Central memory CD8-positive, alpha-beta T cell (primary cell): ENCODE data around the gene FLYWCH1.
"Not testable (repeated sequence)": the region's sequence is repeated elsewhere in the genome, so short reads cannot be mapped to it uniquely, and the experiment has no call there.

Source experiments
- ATAC-seq: fragments of 150-1000 bp; cut with Tn5 transposase; replicated peaks from 2 replicates; pipeline ENCODE4 v1.10.0; 2022; ENCODE audit warnings: mild to moderate bottlenecking, moderate FRiP score, moderate number of reproducible peaks; ENCODE audit not compliant: poor library complexity, severe bottlenecking; ENCODE audit errors: extremely low read depth
- DNase-seq, 2 donors: peaks; one replicate each; pipeline ENCODE4 v3.0.0; 2021; ENCODE audit warnings: low spot score in 2 of 2
- H3K27ac Mint-ChIP-seq: one replicate; pipeline ENCODE4 v1.8.0; 2022; ENCODE audit warnings: low read depth, mild to moderate bottlenecking, moderate library complexity, mixed read lengths
- H3K27me3 Mint-ChIP-seq: one replicate; pipeline ENCODE4 v1.8.0; 2022; ENCODE audit warnings: mixed read lengths
- H3K36me3 Mint-ChIP-seq: one replicate; pipeline ENCODE4 v1.8.0; 2022; ENCODE audit warnings: mild to moderate bottlenecking, moderate library complexity, mixed read lengths; ENCODE audit not compliant: insufficient read depth
- H3K4me1 Mint-ChIP-seq: one replicate; pipeline ENCODE4 v1.8.0; 2022; ENCODE audit warnings: mixed read lengths
- H3K4me3 Mint-ChIP-seq: one replicate; pipeline ENCODE4 v1.8.0; 2022; ENCODE audit warnings: mild to moderate bottlenecking, moderate library complexity, mixed read lengths
- H3K9me3 Mint-ChIP-seq: one replicate; pipeline ENCODE4 v1.8.0; 2022; ENCODE audit warnings: mixed read lengths

FLYWCH1 gene

GRCh38 chr16:2925951-2926649, 14.4 kb downstream of the FLYWCH1 start:
- no peaks in the 10 kb centered on the region for H3K9me3 Mint-ChIP-seq
- no peaks in the 10 kb centered on the region for H3K27me3 Mint-ChIP-seq
- no peak overlapping the region for H3K27ac Mint-ChIP-seq
- no peak overlapping the region for H3K4me3 Mint-ChIP-seq
- DNase-seq, result no peak
- peaks cover 15% of the 10 kb centered on the region for H3K4me1 Mint-ChIP-seq
- no peak for ATAC-seq
- H3K36me3 Mint-ChIP-seq, result peaks cover 8% of the 10 kb centered on the region

- Mint-ChIP-seq H3K27me3 (no peaks in the 10 kb centered on the region), H3K27ac (peak overlapping the region; percentile 0), H3K4me1 (peaks cover 15% of the 10 kb centered on the region), H3K4me3 (no peak overlapping the region), H3K9me3 (no peaks in the 10 kb centered on the region), H3K36me3 (peaks cover 8% of the 10 kb centered on the region)
- DNase-seq, result no peak
- no peak for ATAC-seq
Measured at GRCh38 chr16:2926650-2926999, 14.9 kb downstream of the FLYWCH1 start.

GRCh38 chr16:2927010-2927646, 15.4 kb downstream of the FLYWCH1 start:
- peak; percentile 80 to 84 for DNase-seq
- no peak overlapping the region for H3K4me3 Mint-ChIP-seq
- ATAC-seq, result peak; percentile 100
- no peaks in the 10 kb centered on the region for H3K27me3 Mint-ChIP-seq
- H3K4me1 Mint-ChIP-seq, result peaks cover 15% of the 10 kb centered on the region
- peaks cover 9% of the 10 kb centered on the region for H3K36me3 Mint-ChIP-seq
- H3K27ac Mint-ChIP-seq, result peak overlapping the region; percentile 0
- no peaks in the 10 kb centered on the region for H3K9me3 Mint-ChIP-seq

GRCh38 chr16:2928151-2928550, 16.4 kb downstream of the FLYWCH1 start:
- not testable (repeated sequence) for H3K27ac Mint-ChIP-seq, DNase-seq, H3K9me3 Mint-ChIP-seq, H3K27me3 Mint-ChIP-seq, H3K4me3 Mint-ChIP-seq, H3K4me1 Mint-ChIP-seq, ATAC-seq
- peaks cover 13% of the 10 kb centered on the region for H3K36me3 Mint-ChIP-seq

GRCh38 chr16:2928796-2929195, 17.1 kb downstream of the FLYWCH1 start:
- ATAC-seq, result no peak
- Mint-ChIP-seq H3K9me3 (no peaks in the 10 kb centered on the region), H3K36me3 (peaks cover 13% of the 10 kb centered on the region), H3K4me3 (no peak overlapping the region), H3K27me3 (no peaks in the 10 kb centered on the region), H3K27ac (no peak overlapping the region), H3K4me1 (peaks cover 9% of the 10 kb centered on the region)
- DNase-seq, result no peak

- Mint-ChIP-seq H3K9me3 (no peaks in the 10 kb centered on the region), H3K36me3 (peaks cover 19% of the 10 kb centered on the region), H3K27ac (no peak overlapping the region), H3K27me3 (no peaks in the 10 kb centered on the region), H3K4me3 (no peak overlapping the region), H3K4me1 (peaks cover 9% of the 10 kb centered on the region)
- ATAC-seq (no peak), DNase-seq (no peak)
Measured at GRCh38 chr16:2929693-2930092, 18.0 kb downstream of the FLYWCH1 start.

- Mint-ChIP-seq H3K27ac (no peak overlapping the region), H3K27me3 (no peaks in the 10 kb centered on the region), H3K4me3 (no peak overlapping the region), H3K36me3 (peaks cover 20% of the 10 kb centered on the region), H3K9me3 (no peaks in the 10 kb centered on the region), H3K4me1 (peaks cover 9% of the 10 kb centered on the region)
- DNase-seq (no peak), ATAC-seq (no peak)
Measured at GRCh38 chr16:2930236-2930635, 18.5 kb downstream of the FLYWCH1 start.

- peaks cover 25% of the 10 kb centered on the region for H3K36me3 Mint-ChIP-seq
- not testable (repeated sequence) for H3K27me3 Mint-ChIP-seq, ATAC-seq, H3K9me3 Mint-ChIP-seq, H3K4me3 Mint-ChIP-seq, H3K4me1 Mint-ChIP-seq, DNase-seq, H3K27ac Mint-ChIP-seq
Measured at GRCh38 chr16:2931231-2931914, 19.6 kb downstream of the FLYWCH1 start.

- no peaks in the 10 kb centered on the region for H3K27me3 Mint-ChIP-seq
- H3K27ac Mint-ChIP-seq, result no peak overlapping the region
- no peaks in the 10 kb centered on the region for H3K9me3 Mint-ChIP-seq
- ATAC-seq (no peak), DNase-seq (no peak)
- peaks cover 32% of the 10 kb centered on the region for H3K36me3 Mint-ChIP-seq
- H3K4me1 Mint-ChIP-seq, result no peaks in the 10 kb centered on the region
- H3K4me3 Mint-ChIP-seq, result no peak overlapping the region
Measured at GRCh38 chr16:2933136-2933535, 21.4 kb downstream of the FLYWCH1 start.

GRCh38 chr16:2933701-2934100, 22.0 kb downstream of the FLYWCH1 start:
- Mint-ChIP-seq H3K27ac (no peak overlapping the region), H3K4me1 (no peaks in the 10 kb centered on the region), H3K9me3 (no peaks in the 10 kb centered on the region), H3K27me3 (no peaks in the 10 kb centered on the region), H3K36me3 (peaks cover 36% of the 10 kb centered on the region), H3K4me3 (no peak overlapping the region)
- DNase-seq (no peak), ATAC-seq (no peak)

GRCh38 chr16:2934450-2934849, 22.7 kb downstream of the FLYWCH1 start:
- Mint-ChIP-seq H3K36me3 (peaks cover 40% of the 10 kb centered on the region), H3K27ac (no peak overlapping the region), H3K9me3 (no peaks in the 10 kb centered on the region), H3K27me3 (no peaks in the 10 kb centered on the region), H3K4me3 (no peak overlapping the region), H3K4me1 (no peaks in the 10 kb centered on the region)
- DNase-seq (no peak), ATAC-seq (no peak)

GRCh38 chr16:2936436-2937011, 24.8 kb downstream of the FLYWCH1 start:
- H3K27me3 Mint-ChIP-seq, result no peaks in the 10 kb centered on the region
- no peak for ATAC-seq
- H3K9me3 Mint-ChIP-seq, result no peaks in the 10 kb centered on the region
- peaks cover 51% of the 10 kb centered on the region for H3K36me3 Mint-ChIP-seq
- no peaks in the 10 kb centered on the region for H3K4me1 Mint-ChIP-seq
- H3K4me3 Mint-ChIP-seq, result no peak overlapping the region
- no peak for DNase-seq
- H3K27ac Mint-ChIP-seq, result no peak overlapping the region

GRCh38 chr16:2937170-2937569, 25.4 kb downstream of the FLYWCH1 start:
- Mint-ChIP-seq H3K4me1 (no peaks in the 10 kb centered on the region), H3K36me3 (peaks cover 50% of the 10 kb centered on the region), H3K27ac (no peak overlapping the region), H3K27me3 (no peaks in the 10 kb centered on the region), H3K4me3 (no peak overlapping the region), H3K9me3 (no peaks in the 10 kb centered on the region)
- DNase-seq, result no peak
- ATAC-seq, result no peak
